ENCODE data around the gene HPSE2. TPM values are rescaled to one million over a fixed set of nuclear protein-coding genes. Genes with fewer than 3 reads are reported as not detected.
"Not testable (repeated sequence)": the region's sequence is repeated elsewhere in the genome, so short reads cannot be mapped to it uniquely, and the experiment has no call there.

The HPSE2 gene
- total RNA-seq, 1 experiment from 2014 or later: 0.05 TPM

DNA sequence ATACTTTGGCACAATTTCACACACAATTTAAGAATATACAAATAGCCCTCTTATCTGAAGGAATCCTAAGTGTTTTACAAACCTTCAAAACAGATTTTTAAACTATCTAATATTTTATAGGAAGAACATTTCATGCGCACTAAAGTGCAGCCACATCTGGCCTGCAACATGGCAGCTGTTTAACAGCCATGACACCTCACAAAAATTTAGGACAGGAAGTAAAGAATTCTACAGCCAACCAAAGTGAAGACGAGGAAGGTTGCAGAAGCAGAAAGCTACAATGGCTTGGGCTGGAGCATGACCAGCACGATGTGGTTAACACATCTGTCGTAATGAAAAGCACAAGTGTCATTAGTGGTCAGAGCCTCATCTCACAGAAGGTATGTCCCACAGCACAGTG, 238.1 kb downstream of the HPSE2 start:
- TF ChIP-seq EGR1 (IDR thresholded peaks at IDR 0.05; ENCODE audit: low read depth) (no peak), EZH2phosphoT487 (IDR thresholded peaks at IDR 0.05; ENCODE audit: borderline replicate concordance) (no peak), ELF1 (IDR thresholded peaks at IDR 0.05; ENCODE audit: borderline replicate concordance, low read depth) (no peak), SIN3A (IDR thresholded peaks at IDR 0.05; ENCODE audit: low read depth) (no peak), CBX3 (IDR thresholded peaks at IDR 0.05; ENCODE audit: low read depth) (no peak)
- Histone ChIP-seq H3K9ac (ENCODE audit: low read length) (no peak overlapping the region), H3K4me2 (ENCODE audit: low read length) (no peak overlapping the region), H2AFZ (ENCODE audit: low read depth, low read length, poor library complexity, severe bottlenecking) (no peak overlapping the region), H3K9me2 (ENCODE audit: insufficient read depth) (no peaks in the 10 kb centered on the region), H4K20me1 (ENCODE audit: insufficient read depth) (no peaks in the 10 kb centered on the region), H3K4me3 (replicated peaks in 1 of 2; ENCODE audit: low read depth in 1 of 2, low read length in 2 of 2) (no peak overlapping the region), H3K9me3 (ENCODE audit: control insufficient read depth in 1 of 2, insufficient read depth in 1 of 2, low read depth in 1 of 2, low read length in 2 of 2) (no peaks in the 10 kb centered on the region), H3K4me1 (ENCODE audit: control insufficient read depth in 1 of 2, insufficient read depth in 2 of 2, low read length in 2 of 2) (no peaks in the 10 kb centered on the region), H3K79me2 (ENCODE audit: insufficient read depth, low read length) (no peaks in the 10 kb centered on the region), H3K27ac (ENCODE audit: low read depth, low read length) (no peak overlapping the region), H3K27me3 (ENCODE audit: insufficient read depth, low read length) (0 out of 2 replicates have a peak, but pooled peaks cover 15% of the 10 kb centered on the region), H3K36me3 (ENCODE audit: control insufficient read depth in 1 of 2, insufficient read depth in 2 of 2, low read length in 2 of 2) (no peaks in the 10 kb centered on the region)
- ATAC-seq (no peak), DNase-seq (ENCODE audit: low read depth, low spot score) (no peak)
- ChIA-PET RAD21 (ENCODE audit: low non-redundant PET in 1 of 2, low total read pairs in 2 of 2, uncharacterized antibody in 2 of 2, unreplicated experiment in 2 of 2) (no interaction called here), CTCF (no interaction called here), POLR2A (no interaction called here)
- no TSS peak for BruUV-seq (replicated peaks)
- intact Hi-C loops (cut with micrococcal nuclease): no loop called here

DNA sequence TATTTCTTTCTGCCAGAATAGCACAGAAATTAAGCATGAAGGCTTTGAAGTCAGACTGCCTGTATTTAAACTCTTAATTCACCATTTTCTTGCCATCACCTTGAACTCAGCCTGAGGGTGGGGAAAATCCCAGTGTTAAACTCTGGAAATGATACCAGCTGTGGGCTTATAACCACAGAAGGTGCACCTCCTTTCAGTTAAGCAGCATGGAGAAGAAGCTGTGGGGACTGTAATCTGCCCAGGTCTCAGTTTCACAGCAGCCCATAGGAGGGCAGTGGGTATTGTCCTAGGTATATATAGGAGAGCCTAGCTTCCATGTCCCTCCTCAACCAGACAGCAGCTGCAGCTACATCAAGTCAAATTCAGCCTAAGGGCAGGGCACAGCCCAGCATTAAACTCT, 241.6 kb downstream of the HPSE2 start:
- RAD21 ChIA-PET (ENCODE audit: low non-redundant PET in 1 of 2, low total read pairs in 2 of 2, uncharacterized antibody in 2 of 2, unreplicated experiment in 2 of 2): no interaction called here
- H3K27me3 ChIP-seq (ENCODE audit: insufficient read depth, low read length): peaks cover 25% of the 10 kb centered on the region
- H3K9ac ChIP-seq (ENCODE audit: low read length): no peak overlapping the region
- DNase-seq (ENCODE audit: low read depth, low spot score) (no peak), ATAC-seq (no peak)
- intact Hi-C loops (cut with micrococcal nuclease): no loop called here
- TF ChIP-seq ZFX (IDR thresholded peaks at IDR 0.05): no peak
- no peak for TF ChIP-seq POLR2AphosphoS5 (IDR thresholded peaks at IDR 0.05; ENCODE audit: low read depth, low read length)
- no peak for TF ChIP-seq MAX (IDR thresholded peaks at IDR 0.05)
- H3K4me1 ChIP-seq (ENCODE audit: control insufficient read depth in 1 of 2, insufficient read depth in 2 of 2, low read length in 2 of 2): no peaks in the 10 kb centered on the region
- H4K20me1 ChIP-seq (ENCODE audit: insufficient read depth): no peaks in the 10 kb centered on the region
- no peak overlapping the region for H3K4me2 ChIP-seq (ENCODE audit: low read length)
- CTCF ChIA-PET: no interaction called here
- no peaks in the 10 kb centered on the region for H3K9me2 ChIP-seq (ENCODE audit: insufficient read depth)
- H2AFZ ChIP-seq (ENCODE audit: low read depth, low read length, poor library complexity, severe bottlenecking): no peak overlapping the region
- POLR2A ChIA-PET: no interaction called here
- no peaks in the 10 kb centered on the region for H3K79me2 ChIP-seq (ENCODE audit: insufficient read depth, low read length)
- no TSS peak for BruUV-seq (replicated peaks)
- H3K9me3 ChIP-seq (ENCODE audit: control insufficient read depth in 1 of 2, insufficient read depth in 1 of 2, low read depth in 1 of 2, low read length in 2 of 2): no peaks in the 10 kb centered on the region
- H3K36me3 ChIP-seq (ENCODE audit: control insufficient read depth in 1 of 2, insufficient read depth in 2 of 2, low read length in 2 of 2): no peaks in the 10 kb centered on the region
- H3K4me3 ChIP-seq (replicated peaks in 1 of 2; ENCODE audit: low read depth in 1 of 2, low read length in 2 of 2): no peak overlapping the region
- H3K27ac ChIP-seq (ENCODE audit: low read depth, low read length): no peak overlapping the region

DNA sequence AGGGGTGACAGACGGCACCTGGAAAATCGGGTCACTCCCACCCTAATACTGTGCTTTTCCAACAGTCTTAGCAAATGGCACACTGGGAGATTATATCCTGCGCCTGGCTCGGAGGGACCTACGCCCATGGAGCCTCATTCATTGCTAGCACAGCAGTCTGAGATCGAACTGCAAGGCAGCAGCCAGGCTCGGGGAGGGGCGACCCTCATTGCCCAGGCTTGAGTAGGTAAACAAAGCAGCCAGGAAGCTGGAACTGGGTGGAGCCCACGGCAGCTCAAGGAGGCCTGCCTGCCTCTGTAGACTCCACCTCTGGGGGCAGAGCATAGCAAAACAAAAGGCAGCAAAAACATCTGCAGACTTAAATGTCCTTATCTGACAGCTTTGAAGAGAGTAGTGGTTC, 251.9 kb downstream of the HPSE2 start:
- DNase-seq (ENCODE audit: low read depth, low spot score); CTCF ChIA-PET; BruUV-seq (replicated peaks); POLR2A ChIA-PET; H3K4me3 ChIP-seq (replicated peaks in 1 of 2; ENCODE audit: low read depth in 1 of 2, low read length in 2 of 2); ATAC-seq; H4K20me1 ChIP-seq (ENCODE audit: insufficient read depth); H3K27ac ChIP-seq (ENCODE audit: low read depth, low read length); H3K9me3 ChIP-seq (ENCODE audit: control insufficient read depth in 1 of 2, insufficient read depth in 1 of 2, low read depth in 1 of 2, low read length in 2 of 2); RAD21 ChIA-PET (ENCODE audit: low non-redundant PET in 1 of 2, low total read pairs in 2 of 2, uncharacterized antibody in 2 of 2, unreplicated experiment in 2 of 2); H3K4me1 ChIP-seq (ENCODE audit: control insufficient read depth in 1 of 2, insufficient read depth in 2 of 2, low read length in 2 of 2); H2AFZ ChIP-seq (ENCODE audit: low read depth, low read length, poor library complexity, severe bottlenecking); H3K79me2 ChIP-seq (ENCODE audit: insufficient read depth, low read length); H3K9ac ChIP-seq (ENCODE audit: low read length); intact Hi-C loops (cut with micrococcal nuclease); H3K36me3 ChIP-seq (ENCODE audit: control insufficient read depth in 1 of 2, insufficient read depth in 2 of 2, low read length in 2 of 2); H3K9me2 ChIP-seq (ENCODE audit: insufficient read depth); H3K4me2 ChIP-seq (ENCODE audit: low read length): not testable (repeated sequence)
- H3K27me3 ChIP-seq (ENCODE audit: insufficient read depth, low read length): peaks cover 29% of the 10 kb centered on the region

Measured in HCT116 (cell line).